GM12892 (cell line): ENCODE measurements around the gene ARL2BP.

Experiments used
- POLR2A ChIP-seq: IDR thresholded peaks from 2 replicates; pipeline ENCODE4 v1.6.1; 2011; ENCODE audit warnings: low read depth, low read length, control low read depth
- POLR2AphosphoS5 ChIP-seq: IDR thresholded peaks from 2 replicates; pipeline ENCODE4 v1.6.1; 2011; ENCODE audit warnings: low read depth, low read length, control low read depth
- TAF1 ChIP-seq: IDR thresholded peaks from 2 replicates; pipeline ENCODE4 v1.6.1; 2011; ENCODE audit warnings: low read depth, mild to moderate bottlenecking, control low read depth, low read length, borderline replicate concordance

- TF ChIP-seq POLR2A: peak; percentile 89
- peak; percentile 86 for TF ChIP-seq POLR2AphosphoS5
- TF ChIP-seq TAF1: no peak; the same call in 1 of the 2 replicates
Measured at GRCh38 chr16:57244767-57245471, at the start of gene ARL2BP.
